DMS114 treated with DMSO at 0.1 percent for 48 hours (cell line): ENCODE results near the gene C2CD3.
"Not testable (repeated sequence)": the region's sequence is repeated elsewhere in the genome, so short reads cannot be mapped to it uniquely, and the experiment has no call there.

Experiments used
- DNase-seq: peaks from one replicate; lab custom pipeline; 2025; ENCODE audit not compliant: unreplicated experiment; lab: John Stamatoyannopoulos, UW

C2CD3 gene

GRCh38 chr11:74069146-74070046, 101.4 kb downstream of the C2CD3 start:
- DNase-seq: no peak

- not testable (repeated sequence) for DNase-seq
These were observed 104.1 kb downstream of the C2CD3 start for GRCh38 chr11:74066663-74067062.

GRCh38 chr11:74065534-74065933, 105.3 kb downstream of the C2CD3 start:
- DNase-seq: not testable (repeated sequence)

- DNase-seq: not testable (repeated sequence)
These were observed 107.2 kb downstream of the C2CD3 start for GRCh38 chr11:74063628-74064027.

- DNase-seq: not testable (repeated sequence)
These were observed 109.2 kb downstream of the C2CD3 start for GRCh38 chr11:74061599-74061998.

- no peak for DNase-seq
These were observed 113.3 kb downstream of the C2CD3 start for GRCh38 chr11:74057249-74058151.

GRCh38 chr11:74055938-74056337, 114.9 kb downstream of the C2CD3 start:
- DNase-seq: no peak

- no peak for DNase-seq
These were observed 120.3 kb downstream of the C2CD3 start for GRCh38 chr11:74050465-74050864.

GRCh38 chr11:74048993-74049392, 121.8 kb downstream of the C2CD3 start:
- no peak for DNase-seq

GRCh38 chr11:74044538-74044937, 126.3 kb downstream of the C2CD3 start:
- no peak for DNase-seq

GRCh38 chr11:74043450-74043849, 127.4 kb downstream of the C2CD3 start:
- DNase-seq: no peak

- no peak for DNase-seq
These were observed 133.5 kb downstream of the C2CD3 start for GRCh38 chr11:74037309-74037708.

- DNase-seq: no peak
These were observed 135.5 kb downstream of the C2CD3 start for GRCh38 chr11:74035264-74035663.

GRCh38 chr11:74033046-74033445, 137.8 kb downstream of the C2CD3 start:
- DNase-seq: no peak

GRCh38 chr11:74030723-74031676, 139.8 kb downstream of the C2CD3 start:
- DNase-seq: no peak

- no peak for DNase-seq
These were observed 145.2 kb downstream of the C2CD3 start for GRCh38 chr11:74025467-74026166.

- DNase-seq: no peak
These were observed 146.4 kb downstream of the C2CD3 start for GRCh38 chr11:74024261-74025029.

- no peak for DNase-seq
These were observed 147.5 kb downstream of the C2CD3 start for GRCh38 chr11:74023276-74023675.

- no peak for DNase-seq
These were observed 148.3 kb downstream of the C2CD3 start for GRCh38 chr11:74022546-74022945.
